Brain microvascular endothelial cell (primary cell): ENCODE measurements around the gene BMP7.

ENCODE experiments used
- DNase-seq: peaks from one replicate; pipeline ENCODE4 v3.0.0-alpha.2; 2020
- H3K27ac ChIP-seq: fragments of 250-450 bp; sonication (Bioruptor Pico); 2 replicates; pipeline ENCODE4 v1.5.1; 2020; ENCODE audit warnings: mild to moderate bottlenecking, moderate library complexity
- H3K27me3 ChIP-seq: fragments of 250-450 bp; sonication (Bioruptor Pico); replicated peaks from 2 replicates; pipeline ENCODE4 v1.5.1; 2020; ENCODE audit warnings: mild to moderate bottlenecking
- H3K36me3 ChIP-seq: fragments of 250-450 bp; sonication (Bioruptor Pico); replicated peaks from 2 replicates; pipeline ENCODE4 v1.5.1; 2020; ENCODE audit warnings: mild to moderate bottlenecking
- H3K4me3 ChIP-seq: 2 replicates; pipeline ENCODE4 v1.5.1; 2011; ENCODE audit warnings: low read depth, mild to moderate bottlenecking, control low read depth, low read length, moderate library complexity
- in situ Hi-C: cut with HindIII; loops from 2 replicates; pipeline ENCODE4 v1.10.0; 2017; ENCODE audit warnings: low sequenced_read_pairs, low pct_ligation_motif_present
- TF ChIP-seq, protein P1 (sequence below): IDR thresholded peaks from 2 replicates; pipeline ENCODE4 v1.5.1; 2011; ENCODE audit warnings: low read depth, mild to moderate bottlenecking, moderate library complexity, low read length, control low read depth, inconsistent platforms; ENCODE audit errors: missing control alignments

The BMP7 gene

GRCh38 chr20:57153238-57153905 is 113.1 kb downstream of the BMP7 start:
- no peak overlapping the region for H3K4me3 ChIP-seq
- no peaks in the 10 kb centered on the region for H3K36me3 ChIP-seq
- DNase-seq = no peak
- in situ Hi-C loops = no loop called here
- no peak overlapping the region for H3K27ac ChIP-seq
- TF ChIP-seq, protein P1, sequence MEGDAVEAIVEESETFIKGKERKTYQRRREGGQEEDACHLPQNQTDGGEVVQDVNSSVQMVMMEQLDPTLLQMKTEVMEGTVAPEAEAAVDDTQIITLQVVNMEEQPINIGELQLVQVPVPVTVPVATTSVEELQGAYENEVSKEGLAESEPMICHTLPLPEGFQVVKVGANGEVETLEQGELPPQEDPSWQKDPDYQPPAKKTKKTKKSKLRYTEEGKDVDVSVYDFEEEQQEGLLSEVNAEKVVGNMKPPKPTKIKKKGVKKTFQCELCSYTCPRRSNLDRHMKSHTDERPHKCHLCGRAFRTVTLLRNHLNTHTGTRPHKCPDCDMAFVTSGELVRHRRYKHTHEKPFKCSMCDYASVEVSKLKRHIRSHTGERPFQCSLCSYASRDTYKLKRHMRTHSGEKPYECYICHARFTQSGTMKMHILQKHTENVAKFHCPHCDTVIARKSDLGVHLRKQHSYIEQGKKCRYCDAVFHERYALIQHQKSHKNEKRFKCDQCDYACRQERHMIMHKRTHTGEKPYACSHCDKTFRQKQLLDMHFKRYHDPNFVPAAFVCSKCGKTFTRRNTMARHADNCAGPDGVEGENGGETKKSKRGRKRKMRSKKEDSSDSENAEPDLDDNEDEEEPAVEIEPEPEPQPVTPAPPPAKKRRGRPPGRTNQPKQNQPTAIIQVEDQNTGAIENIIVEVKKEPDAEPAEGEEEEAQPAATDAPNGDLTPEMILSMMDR = no peak
- H3K27me3 ChIP-seq = no peaks in the 10 kb centered on the region

DNA sequence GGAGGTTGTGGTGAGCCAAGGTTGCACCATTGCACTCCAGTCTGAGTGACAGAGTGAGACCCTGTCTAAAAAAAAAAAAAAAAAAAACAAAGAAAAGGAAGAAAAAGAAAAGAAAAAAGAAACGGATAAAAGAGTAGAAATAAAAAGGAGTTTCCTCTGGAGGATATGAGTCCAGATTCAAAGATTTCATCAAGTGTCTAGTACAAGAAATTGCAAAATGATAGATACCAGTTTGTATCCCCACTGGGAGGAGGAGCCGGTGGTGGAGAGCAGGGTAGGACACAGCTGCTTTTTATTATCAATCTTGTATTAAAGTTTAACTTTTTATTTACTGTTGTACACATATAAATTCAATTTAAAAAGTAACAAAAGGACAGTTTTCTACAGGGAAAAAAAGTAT is 113.9 kb downstream of the BMP7 start:
- TF ChIP-seq, protein P1 = no peak
- no peak overlapping the region for H3K27ac ChIP-seq
- no peaks in the 10 kb centered on the region for H3K36me3 ChIP-seq
- DNase-seq = no peak
- no peak overlapping the region for H3K4me3 ChIP-seq
- in situ Hi-C loops = no loop called here
- H3K27me3 ChIP-seq = peaks cover 2% of the 10 kb centered on the region

GRCh38 chr20:57150559-57150958 is 115.9 kb downstream of the BMP7 start:
- Histone ChIP-seq H3K27me3 (peaks cover 2% of the 10 kb centered on the region), H3K4me3 (no peak overlapping the region), H3K36me3 (no peaks in the 10 kb centered on the region), H3K27ac (no peak overlapping the region)
- no peak for DNase-seq
- in situ Hi-C loops = no loop called here
- TF ChIP-seq, protein P1 = no peak

DNA sequence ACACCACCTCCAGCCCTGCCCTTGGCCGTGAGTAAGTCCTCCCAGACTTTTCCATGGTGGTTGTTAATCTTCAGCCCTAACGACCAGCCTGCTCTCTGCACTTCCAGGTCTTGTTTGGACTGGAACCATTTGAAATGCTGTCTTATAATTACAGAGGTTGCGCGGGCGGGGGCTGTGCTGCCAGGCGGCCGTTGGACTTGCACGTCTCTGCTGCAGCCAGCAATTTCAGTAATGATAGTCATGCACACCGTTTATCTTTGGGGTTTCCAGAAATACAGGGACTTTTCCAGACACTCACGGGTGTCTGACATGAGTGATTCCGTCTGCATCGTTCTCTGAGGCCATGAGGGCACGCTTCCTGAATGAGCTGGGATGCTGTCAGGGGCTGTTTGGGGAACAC is 118.2 kb downstream of the BMP7 start:
- no peak for DNase-seq
- no peaks in the 10 kb centered on the region for H3K36me3 ChIP-seq
- peaks cover 2% of the 10 kb centered on the region for H3K27me3 ChIP-seq
- H3K27ac ChIP-seq = no peak overlapping the region
- no peak overlapping the region for H3K4me3 ChIP-seq
- in situ Hi-C loops = no loop called here
- TF ChIP-seq, protein P1 = no peak

GRCh38 chr20:57147185-57147584 is 119.3 kb downstream of the BMP7 start:
- TF ChIP-seq, protein P1 = no peak
- no peak overlapping the region for H3K4me3 ChIP-seq
- peaks cover 2% of the 10 kb centered on the region for H3K27me3 ChIP-seq
- H3K36me3 ChIP-seq = no peaks in the 10 kb centered on the region
- H3K27ac ChIP-seq = no peak overlapping the region
- DNase-seq = no peak
- in situ Hi-C loops = no loop called here

- in situ Hi-C loops = no loop called here
- peaks cover 2% of the 10 kb centered on the region for H3K27me3 ChIP-seq
- DNase-seq = no peak
- no peak overlapping the region for H3K4me3 ChIP-seq
- no peak overlapping the region for H3K27ac ChIP-seq
- H3K36me3 ChIP-seq = no peaks in the 10 kb centered on the region
- TF ChIP-seq, protein P1 = no peak
These were observed 120.3 kb downstream of the BMP7 start for GRCh38 chr20:57146155-57146554.
